ENCODE measurements around the gene FGA. TPM values are rescaled to one million over a fixed set of nuclear protein-coding genes. Genes with fewer than 3 reads are reported as not detected.

The FGA gene
- total and polyA plus RNA-seq, 9 donors = 0.25 to 8.4 (median 2.4) TPM; not detected in 4

GRCh38 chr4:154583677-154584076, 6.9 kb downstream of the FGA start:
- intact Hi-C loops (cut with DNase I) = no loop called here
- DNase-seq = no peak
- Histone ChIP-seq H3K4me1 (ENCODE audit: insufficient read depth) (no peaks in the 10 kb centered on the region), H3K4me3 (no peak overlapping the region), H3K9me3 (no peaks in the 10 kb centered on the region), H3K27ac (no peak overlapping the region), H3K36me3 (no peaks in the 10 kb centered on the region), H3K27me3 (no peaks in the 10 kb centered on the region)
- TF ChIP-seq CTCF (IDR thresholded peaks at IDR 0.05) (no peak), POLR2A (IDR thresholded peaks at IDR 0.05) (no peak), EP300 (IDR thresholded peaks at IDR 0.05) (no peak)

- Histone ChIP-seq H3K4me3 (no peak overlapping the region), H3K27me3 (no peaks in the 10 kb centered on the region), H3K9me3 (no peaks in the 10 kb centered on the region), H3K36me3 (no peaks in the 10 kb centered on the region), H3K27ac (no peak overlapping the region), H3K4me1 (ENCODE audit: insufficient read depth) (no peaks in the 10 kb centered on the region)
- intact Hi-C loops (cut with DNase I) = no loop called here
- no peak for DNase-seq
- TF ChIP-seq POLR2A (IDR thresholded peaks at IDR 0.05) = no peak
- WGBS, 3 donors = 81 to 88% (median 85%) methylated on average over 3 of the region's 3 CpGs
Observed at GRCh38 chr4:154583230-154583629, 7.3 kb downstream of the FGA start.

GRCh38 chr4:154582723-154583122, 7.8 kb downstream of the FGA start:
- WGBS, 3 donors = 30 to 54% (median 53%) methylated on average over 2 of the region's 2 CpGs
- no peaks in the 10 kb centered on the region for H3K27me3 ChIP-seq
- intact Hi-C loops (cut with DNase I) = no loop called here

GRCh38 chr4:154579927-154580326, 10.6 kb downstream of the FGA start:
- intact Hi-C loops (cut with DNase I) = no loop called here
- no peaks in the 10 kb centered on the region for H3K36me3 ChIP-seq

More at GRCh38 chr4:154582723-154583122, 7.8 kb downstream of the FGA start:
- DNase-seq = no peak
- Histone ChIP-seq H3K4me3 (no peak overlapping the region), H3K4me1 (ENCODE audit: insufficient read depth) (no peaks in the 10 kb centered on the region), H3K36me3 (no peaks in the 10 kb centered on the region), H3K27ac (no peak overlapping the region), H3K9me3 (no peaks in the 10 kb centered on the region)
- TF ChIP-seq CTCF (IDR thresholded peaks at IDR 0.05) (no peak), EP300 (IDR thresholded peaks at IDR 0.05) (no peak), POLR2A (IDR thresholded peaks at IDR 0.05) (no peak)

GRCh38 chr4:154578919-154579318, 11.6 kb downstream of the FGA start:
- TF ChIP-seq POLR2A (IDR thresholded peaks at IDR 0.05) (no peak), EP300 (IDR thresholded peaks at IDR 0.05) (no peak)
- H3K4me1 ChIP-seq (ENCODE audit: insufficient read depth) = no peaks in the 10 kb centered on the region
- no peaks in the 10 kb centered on the region for H3K9me3 ChIP-seq
- H3K27me3 ChIP-seq = no peaks in the 10 kb centered on the region
- DNase-seq = no peak
- H3K27ac ChIP-seq = no peak overlapping the region
- no peaks in the 10 kb centered on the region for H3K36me3 ChIP-seq
- 64 to 79% (median 68%) methylated on average over 1 of the region's 1 CpG for WGBS, 3 donors
- no peak overlapping the region for H3K4me3 ChIP-seq
- intact Hi-C loops (cut with DNase I) = no loop called here

More at GRCh38 chr4:154579927-154580326, 10.6 kb downstream of the FGA start:
- Histone ChIP-seq H3K27ac (no peak overlapping the region), H3K9me3 (no peaks in the 10 kb centered on the region), H3K4me1 (ENCODE audit: insufficient read depth) (no peaks in the 10 kb centered on the region), H3K4me3 (no peak overlapping the region), H3K27me3 (no peaks in the 10 kb centered on the region)
- no peak for DNase-seq
- no peak for TF ChIP-seq POLR2A (IDR thresholded peaks at IDR 0.05)
- TF ChIP-seq EP300 (IDR thresholded peaks at IDR 0.05) = no peak
- no peak for TF ChIP-seq CTCF (IDR thresholded peaks at IDR 0.05)

- no peak for TF ChIP-seq CTCF (IDR thresholded peaks at IDR 0.05)
- no peak for TF ChIP-seq POLR2A (IDR thresholded peaks at IDR 0.05)
- DNase-seq = no peak
- H3K4me1 ChIP-seq (ENCODE audit: insufficient read depth) = no peaks in the 10 kb centered on the region
- no peak overlapping the region for H3K4me3 ChIP-seq
- no peaks in the 10 kb centered on the region for H3K27me3 ChIP-seq
- no peaks in the 10 kb centered on the region for H3K36me3 ChIP-seq
- no peak overlapping the region for H3K27ac ChIP-seq
- 75 to 87% (median 78%) methylated on average over 2 of the region's 2 CpGs for WGBS, 3 donors
- no peaks in the 10 kb centered on the region for H3K9me3 ChIP-seq
- intact Hi-C loops (cut with DNase I) = no loop called here
Observed at GRCh38 chr4:154577324-154577723, 13.2 kb downstream of the FGA start.

Measured in ovary (tissue), 9 donors.